ENCODE measurements around the gene CGB1. TPM values are rescaled to one million over a fixed set of nuclear protein-coding genes. Genes with fewer than 3 reads are reported as not detected.

The CGB1 gene
- total and polyA plus RNA-seq, 4 experiments from 2014 or later = not detected

Small RNA genes lying within 50 kb of the gene (microRNA-seq; reads per million reads assigned to microRNA genes)
- gene MIR6798 (ENCODE audit: borderline microRNAs expressed, borderline number of aligned reads, borderline replicate concordance) = not detected

Other genes starting within 250 kb of the CGB1 start
- gene BCAT2, start 225.9 kb downstream of the CGB1 start, total RNA-seq = 10 to 100 TPM; 25.9 to 30.1 TPM
- gene BCAT2, start 225.9 kb downstream of the CGB1 start, polyA plus RNA-seq = 10 to 100 TPM; 19.0 to 28.8 TPM
- under 1 TPM; 0.35 to 0.75 TPM for gene HSD17B14, start 200.4 kb downstream of the CGB1 start, total RNA-seq
- 1 to 10 TPM in 1 of 2 donors, under 1 TPM in 1; 0.32 to 1.1 TPM for gene HSD17B14, start 200.4 kb downstream of the CGB1 start, polyA plus RNA-seq
- gene PLEKHA4, start 168.3 kb downstream of the CGB1 start, total RNA-seq = 1 to 10 TPM; 2.8 to 6.6 TPM
- gene PLEKHA4, start 168.3 kb downstream of the CGB1 start, polyA plus RNA-seq = 1 to 10 TPM; 2.3 to 7.5 TPM
- 10 to 100 TPM; 67.0 to 69.8 TPM for gene PPP1R15A, start 164.5 kb downstream of the CGB1 start, total RNA-seq
- gene PPP1R15A, start 164.5 kb downstream of the CGB1 start, polyA plus RNA-seq = 10 to 100 TPM; 79.6 to 83.3 TPM
- not detected for gene TULP2, start 138.2 kb downstream of the CGB1 start, total RNA-seq
- gene TULP2, start 138.2 kb downstream of the CGB1 start, polyA plus RNA-seq = not detected
- gene NUCB1, start 136.6 kb downstream of the CGB1 start, total RNA-seq = 100 to 1,000 TPM; 132 to 145 TPM
- 100 to 1,000 TPM in 1 of 2 donors, 10 to 100 TPM in 1; 65.3 to 126 TPM for gene NUCB1, start 136.6 kb downstream of the CGB1 start, polyA plus RNA-seq
- 1 to 10 TPM; 1.2 to 1.6 TPM for gene DHDH, start 103.2 kb downstream of the CGB1 start, total RNA-seq
- gene DHDH, start 103.2 kb downstream of the CGB1 start, polyA plus RNA-seq = 1 to 10 TPM in 1 of 2 donors, under 1 TPM in 1; 0.60 to 1.2 TPM
- 100 to 1,000 TPM; 173 to 183 TPM for gene BAX, start 82.0 kb downstream of the CGB1 start, total RNA-seq
- gene BAX, start 82.0 kb downstream of the CGB1 start, polyA plus RNA-seq = 10 to 100 TPM; 56.5 to 66.8 TPM
- 1,000 to 10,000 TPM; 1,304 to 1,371 TPM for gene FTL, start 71.6 kb downstream of the CGB1 start, total RNA-seq
- 1,000 to 10,000 TPM; 3,537 to 4,474 TPM for gene FTL, start 71.6 kb downstream of the CGB1 start, polyA plus RNA-seq
- 10 to 100 TPM; 56.2 to 56.4 TPM for gene GYS1, start 43.6 kb downstream of the CGB1 start, total RNA-seq
- 10 to 100 TPM; 30.6 to 31.4 TPM for gene GYS1, start 43.6 kb downstream of the CGB1 start, polyA plus RNA-seq
- 10 to 100 TPM; 27.9 to 28.5 TPM for gene RUVBL2, start 43.0 kb downstream of the CGB1 start, total RNA-seq
- gene RUVBL2, start 43.0 kb downstream of the CGB1 start, polyA plus RNA-seq = 10 to 100 TPM; 48.6 to 51.9 TPM
- gene LHB, start 19.8 kb downstream of the CGB1 start, total RNA-seq = not detected
- under 1 TPM in 1 of 2 donors, not detected in 1; 0.49 TPM for gene LHB, start 19.8 kb downstream of the CGB1 start, polyA plus RNA-seq
- gene CGB3, start 12.6 kb downstream of the CGB1 start, total RNA-seq = not detected
- gene CGB3, start 12.6 kb downstream of the CGB1 start, polyA plus RNA-seq = not detected
- not detected for gene CGB2, start 5.0 kb downstream of the CGB1 start, total RNA-seq
- gene CGB2, start 5.0 kb downstream of the CGB1 start, polyA plus RNA-seq = not detected
- not detected for gene CGB5, start 7.0 kb upstream of the CGB1 start, total RNA-seq
- gene CGB5, start 7.0 kb upstream of the CGB1 start, polyA plus RNA-seq = not detected
- gene CGB8, start 12.2 kb upstream of the CGB1 start, total RNA-seq = not detected
- gene CGB8, start 12.2 kb upstream of the CGB1 start, polyA plus RNA-seq = not detected
- not detected for gene CGB7, start 20.9 kb upstream of the CGB1 start, total RNA-seq
- gene CGB7, start 20.9 kb upstream of the CGB1 start, polyA plus RNA-seq = not detected
- gene NTF4, start 27.9 kb upstream of the CGB1 start, total RNA-seq = not detected
- gene NTF4, start 27.9 kb upstream of the CGB1 start, polyA plus RNA-seq = not detected
- not detected for gene KCNA7, start 35.8 kb upstream of the CGB1 start, total RNA-seq
- gene KCNA7, start 35.8 kb upstream of the CGB1 start, polyA plus RNA-seq = not detected
- gene SNRNP70, start 48.6 kb upstream of the CGB1 start, total RNA-seq = 100 to 1,000 TPM; 675 to 689 TPM
- 10 to 100 TPM; 31.5 to 55.2 TPM for gene SNRNP70, start 48.6 kb upstream of the CGB1 start, polyA plus RNA-seq
- 10 to 100 TPM; 17.7 to 18.6 TPM for gene LIN7B, start 77.5 kb upstream of the CGB1 start, total RNA-seq
- 1 to 10 TPM; 4.4 to 5.3 TPM for gene LIN7B, start 77.5 kb upstream of the CGB1 start, polyA plus RNA-seq
- 1 to 10 TPM; 1.7 to 1.9 TPM for gene C19orf73, start 82.2 kb upstream of the CGB1 start, total RNA-seq
- 1 to 10 TPM; 1.9 to 3.7 TPM for gene C19orf73, start 82.2 kb upstream of the CGB1 start, polyA plus RNA-seq
- 1 to 10 TPM; 4.0 to 4.5 TPM for gene PPFIA3, start 82.6 kb upstream of the CGB1 start, total RNA-seq
- under 1 TPM; 0.27 to 0.68 TPM for gene PPFIA3, start 82.6 kb upstream of the CGB1 start, polyA plus RNA-seq
- gene HRC, start 118.5 kb upstream of the CGB1 start, total RNA-seq = not detected
- not detected for gene HRC, start 118.5 kb upstream of the CGB1 start, polyA plus RNA-seq
- gene TRPM4, start 120.9 kb upstream of the CGB1 start, total RNA-seq = under 1 TPM in 1 of 2 experiments, not detected in 1; 0.41 TPM
- not detected for gene TRPM4, start 120.9 kb upstream of the CGB1 start, polyA plus RNA-seq

Data from CD4-positive, alpha-beta memory T cell (primary cell).